COLO668 (cell line): ENCODE data around the gene PODN.

Experiments
- DNase-seq: peaks from one replicate; lab custom pipeline; 2025; ENCODE audit not compliant: unreplicated experiment; lab: John Stamatoyannopoulos, UW

The PODN gene

GRCh38 chr1:53130598-53130877, 68.5 kb downstream of the PODN start:
- DNase-seq: no peak

- DNase-seq: no peak
These were observed 69.0 kb downstream of the PODN start for GRCh38 chr1:53130878-53131589.

GRCh38 chr1:53131590-53131938, 69.6 kb downstream of the PODN start:
- no peak for DNase-seq

GRCh38 chr1:53132176-53132575, 70.2 kb downstream of the PODN start:
- no peak for DNase-seq

- no peak for DNase-seq
These were observed 71.4 kb downstream of the PODN start for GRCh38 chr1:53133261-53134041.

GRCh38 chr1:53134042-53134485, 72.1 kb downstream of the PODN start:
- DNase-seq: no peak
